Measurements from ENCODE around the gene GNG4. TPM values are rescaled to one million over a fixed set of nuclear protein-coding genes. Genes with fewer than 3 reads are reported as not detected.
A peak's percentile ranks its signal among the peaks of the same experiment; 100 is the strongest.
"Not testable (repeated sequence)": the region's sequence is repeated elsewhere in the genome, so short reads cannot be mapped to it uniquely, and the experiment has no call there.

Gene GNG4
- total RNA-seq, 1 donor from 2014 or later, result not detected

DNA sequence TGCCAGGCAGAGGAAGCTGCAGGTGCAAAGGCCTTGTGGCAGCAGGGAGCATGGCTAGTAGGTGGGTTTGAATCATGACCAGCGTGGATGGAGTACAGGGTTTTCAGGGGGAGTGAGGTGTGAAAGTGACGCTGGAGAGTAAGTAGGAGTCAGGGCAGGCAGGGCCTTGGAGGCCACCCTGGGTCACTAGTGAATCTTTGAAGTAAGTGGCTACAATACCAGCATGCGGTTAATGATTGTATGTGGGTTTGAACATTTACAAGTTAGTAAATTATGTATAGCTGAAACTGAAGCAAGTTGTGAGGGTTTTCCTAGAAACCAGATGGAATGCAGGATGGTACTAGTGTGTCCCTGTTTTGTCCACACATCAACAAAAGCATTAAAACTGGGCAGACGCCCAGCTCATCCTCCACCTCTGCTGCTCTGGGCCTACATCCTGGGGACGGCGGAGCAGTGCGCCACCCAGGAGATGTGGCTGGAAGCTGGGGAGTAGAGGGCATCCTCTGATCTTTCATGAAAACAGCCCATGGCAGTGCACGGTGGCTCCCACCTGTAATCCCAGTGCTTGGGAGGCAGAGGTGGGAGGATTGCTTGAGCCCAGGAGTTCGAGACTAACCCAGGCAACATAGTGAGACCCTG, 104.2 kb downstream of the GNG4 start:
- DNase-seq (ENCODE audit: low read depth) (no peak), FAIRE-seq (no peak)
- Histone ChIP-seq H3K4me3 (ENCODE audit: low read depth, low read length) (no peak overlapping the region), H3K27me3 (ENCODE audit: control insufficient read depth, insufficient read depth, low read length) (peaks cover 1% of the 10 kb centered on the region), H3K36me3 (ENCODE audit: control insufficient read depth, insufficient read depth, low read length) (no peaks in the 10 kb centered on the region)
- TF ChIP-seq, protein P1, sequence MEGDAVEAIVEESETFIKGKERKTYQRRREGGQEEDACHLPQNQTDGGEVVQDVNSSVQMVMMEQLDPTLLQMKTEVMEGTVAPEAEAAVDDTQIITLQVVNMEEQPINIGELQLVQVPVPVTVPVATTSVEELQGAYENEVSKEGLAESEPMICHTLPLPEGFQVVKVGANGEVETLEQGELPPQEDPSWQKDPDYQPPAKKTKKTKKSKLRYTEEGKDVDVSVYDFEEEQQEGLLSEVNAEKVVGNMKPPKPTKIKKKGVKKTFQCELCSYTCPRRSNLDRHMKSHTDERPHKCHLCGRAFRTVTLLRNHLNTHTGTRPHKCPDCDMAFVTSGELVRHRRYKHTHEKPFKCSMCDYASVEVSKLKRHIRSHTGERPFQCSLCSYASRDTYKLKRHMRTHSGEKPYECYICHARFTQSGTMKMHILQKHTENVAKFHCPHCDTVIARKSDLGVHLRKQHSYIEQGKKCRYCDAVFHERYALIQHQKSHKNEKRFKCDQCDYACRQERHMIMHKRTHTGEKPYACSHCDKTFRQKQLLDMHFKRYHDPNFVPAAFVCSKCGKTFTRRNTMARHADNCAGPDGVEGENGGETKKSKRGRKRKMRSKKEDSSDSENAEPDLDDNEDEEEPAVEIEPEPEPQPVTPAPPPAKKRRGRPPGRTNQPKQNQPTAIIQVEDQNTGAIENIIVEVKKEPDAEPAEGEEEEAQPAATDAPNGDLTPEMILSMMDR (IDR thresholded peaks at IDR 0.05; ENCODE audit: insufficient read depth, low read length, severe bottlenecking), result no peak

DNA sequence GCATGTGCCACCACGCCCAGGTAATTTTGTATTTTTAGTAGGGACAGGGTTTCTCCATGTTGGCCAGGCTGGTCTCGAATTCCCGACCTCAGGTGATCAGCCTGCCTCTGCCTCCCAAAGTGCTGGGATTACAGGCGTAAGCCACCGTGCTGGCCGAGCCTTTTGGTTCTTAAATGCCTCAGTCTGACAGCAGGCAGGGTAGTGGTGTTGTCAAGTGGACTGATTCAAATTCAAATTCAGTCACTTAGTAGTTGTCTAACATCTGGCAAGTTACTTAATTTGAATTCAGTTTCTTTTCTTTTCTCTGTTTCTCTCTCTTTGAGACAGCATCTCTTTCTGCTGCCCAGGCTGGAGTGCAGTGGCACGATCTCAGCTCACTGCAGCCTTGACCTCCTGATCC, 106.7 kb downstream of the GNG4 start:
- not testable (repeated sequence) for H3K27me3 ChIP-seq (ENCODE audit: control insufficient read depth, insufficient read depth, low read length); FAIRE-seq; H3K4me3 ChIP-seq (ENCODE audit: low read depth, low read length); DNase-seq (ENCODE audit: low read depth); H3K36me3 ChIP-seq (ENCODE audit: control insufficient read depth, insufficient read depth, low read length)

DNA sequence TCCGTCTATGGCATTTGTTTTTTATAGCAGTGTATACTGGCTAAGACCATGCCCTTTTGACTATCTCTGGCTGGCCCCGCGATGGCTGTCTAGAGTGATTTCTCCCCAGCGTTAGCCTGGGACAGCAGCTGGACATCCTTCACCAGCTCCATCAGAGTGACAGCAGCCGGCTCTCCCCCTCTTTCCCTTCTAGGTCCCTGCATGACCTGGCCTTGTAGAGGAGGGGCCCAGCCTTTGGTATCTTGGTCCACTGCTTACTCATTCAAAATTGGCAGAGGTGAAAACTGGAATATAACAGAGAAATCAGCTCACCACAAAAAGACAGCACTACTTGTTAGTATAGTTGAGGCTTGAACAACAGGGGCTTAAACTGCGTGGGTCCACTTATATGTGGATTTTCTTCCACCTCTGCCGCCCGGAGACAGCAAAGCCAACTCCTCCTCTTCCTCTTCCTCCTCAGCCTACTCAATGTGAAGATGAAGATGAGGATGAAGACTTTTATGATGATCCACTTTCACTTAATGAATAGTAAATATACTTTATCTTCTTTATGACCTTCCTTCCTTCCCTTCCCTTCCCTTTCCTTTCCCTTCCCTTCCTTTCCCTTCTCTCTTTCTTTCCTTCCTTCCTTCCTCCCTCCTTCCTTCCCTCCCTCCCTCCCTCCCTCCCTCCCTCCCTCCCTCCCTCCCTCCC, 116.0 kb downstream of the GNG4 start:
- TF ChIP-seq, protein P1 (IDR thresholded peaks at IDR 0.05; ENCODE audit: insufficient read depth, low read length, severe bottlenecking), result no peak
- no peak for DNase-seq (ENCODE audit: low read depth)
- H3K36me3 ChIP-seq (ENCODE audit: control insufficient read depth, insufficient read depth, low read length), result no peaks in the 10 kb centered on the region
- H3K4me3 ChIP-seq (ENCODE audit: low read depth, low read length), result no peak overlapping the region
- H3K27me3 ChIP-seq (ENCODE audit: control insufficient read depth, insufficient read depth, low read length), result no peaks in the 10 kb centered on the region
- FAIRE-seq, result no peak

DNA sequence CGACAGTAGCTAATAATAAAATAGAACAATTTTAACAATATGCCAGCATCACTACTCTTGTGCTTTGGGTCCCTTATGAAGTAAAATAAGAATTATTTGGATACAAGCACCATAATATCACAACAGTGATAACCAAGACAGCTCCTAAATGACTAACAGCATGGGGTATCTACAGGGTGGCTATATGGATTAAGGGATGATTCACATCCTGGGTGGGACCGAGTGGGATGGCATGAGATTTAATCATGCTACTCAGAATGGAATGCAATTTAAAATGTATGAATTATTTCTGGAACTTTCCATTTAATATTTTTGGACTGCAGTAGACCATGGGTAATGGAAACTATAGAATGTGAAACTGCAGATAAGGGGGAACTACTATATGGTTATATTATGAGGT, 117.2 kb downstream of the GNG4 start:
- peak; percentile 93 for DNase-seq (ENCODE audit: low read depth)
- no peaks in the 10 kb centered on the region for H3K27me3 ChIP-seq (ENCODE audit: control insufficient read depth, insufficient read depth, low read length)
- H3K4me3 ChIP-seq (ENCODE audit: low read depth, low read length), result no peak overlapping the region
- no peaks in the 10 kb centered on the region for H3K36me3 ChIP-seq (ENCODE audit: control insufficient read depth, insufficient read depth, low read length)
- FAIRE-seq, result no peak
- TF ChIP-seq, protein P1 (IDR thresholded peaks at IDR 0.05; ENCODE audit: insufficient read depth, low read length, severe bottlenecking), result no peak

DNA sequence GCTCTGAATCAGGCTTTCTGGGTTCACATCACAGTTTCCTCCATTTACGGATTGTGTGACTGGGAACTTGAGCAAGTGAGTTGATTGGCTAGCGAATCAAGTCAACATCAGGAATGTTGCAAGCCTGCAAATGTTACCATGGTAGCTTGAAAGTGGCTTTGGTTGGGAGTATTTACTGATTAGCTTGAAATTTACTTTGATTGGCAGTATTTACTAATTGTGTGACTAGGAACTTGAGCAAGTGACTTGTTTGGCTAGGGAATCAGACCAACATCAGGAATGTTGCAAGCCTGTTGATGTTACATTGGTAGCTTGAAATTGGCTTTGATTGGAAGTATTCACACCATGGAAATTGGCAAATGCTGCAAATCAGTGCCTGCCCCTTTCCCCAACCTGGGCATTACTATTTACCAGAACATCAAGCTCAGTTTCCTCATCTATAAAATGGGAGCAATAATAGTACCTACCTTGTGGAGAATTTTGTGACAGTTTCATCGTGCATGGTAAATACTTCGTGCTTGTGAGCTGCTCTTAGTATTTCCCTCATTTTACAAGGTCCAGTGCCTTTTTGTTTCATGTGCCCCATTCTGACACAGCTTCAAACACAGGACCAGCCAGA, 122.3 kb downstream of the GNG4 start:
- peak; percentile 33 for DNase-seq (ENCODE audit: low read depth)
- Histone ChIP-seq H3K4me3 (ENCODE audit: low read depth, low read length) (no peak overlapping the region), H3K36me3 (ENCODE audit: control insufficient read depth, insufficient read depth, low read length) (no peaks in the 10 kb centered on the region), H3K27me3 (ENCODE audit: control insufficient read depth, insufficient read depth, low read length) (no peaks in the 10 kb centered on the region)
- FAIRE-seq, result no peak
- TF ChIP-seq, protein P1 (IDR thresholded peaks at IDR 0.05; ENCODE audit: insufficient read depth, low read length, severe bottlenecking), result no peak

DNA sequence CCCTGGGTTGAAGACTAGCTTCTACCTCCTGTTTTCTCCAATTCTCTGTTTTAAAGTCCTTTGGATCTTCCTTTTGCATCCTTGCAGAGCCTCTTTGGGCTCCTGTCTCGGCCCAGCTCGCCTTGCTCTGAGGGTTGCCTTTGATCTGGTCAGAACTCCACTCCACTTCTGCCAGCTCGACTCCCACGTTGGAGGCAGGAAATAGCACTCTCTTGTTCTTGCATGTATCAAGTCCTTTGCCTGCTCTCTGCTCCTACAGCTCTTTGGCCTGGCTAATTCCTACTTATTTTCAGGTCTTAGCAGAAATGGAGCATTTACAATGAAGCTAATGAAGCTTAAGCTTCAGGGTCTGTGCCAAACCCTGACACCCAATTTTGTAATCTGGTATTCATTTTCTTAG, 124.3 kb downstream of the GNG4 start:
- Histone ChIP-seq H3K27me3 (ENCODE audit: control insufficient read depth, insufficient read depth, low read length) (no peaks in the 10 kb centered on the region), H3K4me3 (ENCODE audit: low read depth, low read length) (no peak overlapping the region), H3K36me3 (ENCODE audit: control insufficient read depth, insufficient read depth, low read length) (no peaks in the 10 kb centered on the region)
- no peak for DNase-seq (ENCODE audit: low read depth)
- TF ChIP-seq, protein P1 (IDR thresholded peaks at IDR 0.05; ENCODE audit: insufficient read depth, low read length, severe bottlenecking), result no peak
- FAIRE-seq, result no peak
